Myocyte (in vitro differentiated cells): ENCODE data around the gene LYPD6B. TPM values are rescaled to one million over a fixed set of nuclear protein-coding genes. Genes with fewer than 3 reads are reported as not detected.
A peak's percentile ranks its signal among the peaks of the same experiment; 100 is the strongest.

Experiments used
- DNase-seq: peaks from one replicate; pipeline ENCODE4 v3.0.0-alpha.2; 2012; ENCODE audit warnings: low read depth
- total RNA-seq: library from RNA; depleted of rRNA; stranded (reverse); fragments of >200 nt; gene quantifications from 2 replicates; pipeline ENCODE4 v1.2.3, GENCODE V29; 2014

The LYPD6B gene
- total RNA-seq, 1 donor from 2014 or later = 1.7 TPM

- DNase-seq = no peak
Measured at GRCh38 chr2:149039213-149039724, 770 bp downstream of the LYPD6B start.

- DNase-seq = no peak
Measured at GRCh38 chr2:149040451-149040850, 2.0 kb downstream of the LYPD6B start.

GRCh38 chr2:149041482-149041881 is 3.0 kb downstream of the LYPD6B start:
- DNase-seq = no peak

- no peak for DNase-seq
Measured at GRCh38 chr2:149042881-149043280, 4.4 kb downstream of the LYPD6B start.

GRCh38 chr2:149044500-149044899 is 6.0 kb downstream of the LYPD6B start:
- DNase-seq = no peak

- DNase-seq = no peak
Measured at GRCh38 chr2:149047118-149047517, 8.6 kb downstream of the LYPD6B start.

GRCh38 chr2:149049142-149049541 is 10.6 kb downstream of the LYPD6B start:
- no peak for DNase-seq

GRCh38 chr2:149050188-149050587 is 11.7 kb downstream of the LYPD6B start:
- peak; percentile 32 for DNase-seq

GRCh38 chr2:149055751-149056150 is 17.3 kb downstream of the LYPD6B start:
- DNase-seq = no peak

- DNase-seq = no peak
Measured at GRCh38 chr2:149056541-149057255, 18.2 kb downstream of the LYPD6B start.

- DNase-seq = no peak
Measured at GRCh38 chr2:149057401-149057800, 18.9 kb downstream of the LYPD6B start.

- DNase-seq = peak; percentile 86
Measured at GRCh38 chr2:149058936-149059335, 20.4 kb downstream of the LYPD6B start.

GRCh38 chr2:149059822-149060221 is 21.3 kb downstream of the LYPD6B start:
- no peak for DNase-seq

- DNase-seq = no peak
Measured at GRCh38 chr2:149061133-149061745, 22.7 kb downstream of the LYPD6B start.

GRCh38 chr2:149062531-149062930 is 24.0 kb downstream of the LYPD6B start:
- DNase-seq = no peak

GRCh38 chr2:149063177-149063576 is 24.7 kb downstream of the LYPD6B start:
- no peak for DNase-seq

- no peak for DNase-seq
Measured at GRCh38 chr2:149064365-149064841, 25.9 kb downstream of the LYPD6B start.

GRCh38 chr2:149064856-149065630 is 26.5 kb downstream of the LYPD6B start:
- no peak for DNase-seq

- no peak for DNase-seq
Measured at GRCh38 chr2:149068225-149068995, 29.9 kb downstream of the LYPD6B start.

GRCh38 chr2:149068996-149069888 is 30.7 kb downstream of the LYPD6B start:
- peak; percentile 80 for DNase-seq
